HEK293 (cell line): Measurements from ENCODE around the gene TAF5L.

Source experiments
- ATF2 ChIP-seq: fragments of 450-650 bp; formaldehyde crosslinking; IDR thresholded peaks from 2 replicates; pipeline ENCODE4 v1.5.1; 2016; ENCODE audit warnings: missing biosample characterization, missing genetic modification characterization, low read depth
- EGR2 ChIP-seq: fragments of 450-650 bp; formaldehyde crosslinking; IDR thresholded peaks from 2 replicates; pipeline ENCODE4 v1.5.1; 2016; ENCODE audit warnings: low read depth, missing biosample characterization, missing genetic modification characterization
- GLIS1 ChIP-seq: fragments of 450-650 bp; formaldehyde crosslinking; IDR thresholded peaks from 2 replicates; pipeline ENCODE4 v1.5.1; 2016; ENCODE audit warnings: missing biosample characterization, missing genetic modification characterization
- IKZF3 ChIP-seq: fragments of 450-650 bp; IDR thresholded peaks from 2 replicates; pipeline ENCODE4 v1.5.0; 2018; ENCODE audit warnings: missing biosample characterization, mild to moderate bottlenecking, missing genetic modification characterization, moderate library complexity
- KLF10 ChIP-seq: fragments of 450-650 bp; IDR thresholded peaks from 2 replicates; pipeline ENCODE4 v1.5.1; 2018; ENCODE audit warnings: missing biosample characterization, mild to moderate bottlenecking, missing genetic modification characterization
- OSR2 ChIP-seq: fragments of 450-650 bp; formaldehyde crosslinking; IDR thresholded peaks from 2 replicates; pipeline ENCODE4 v1.5.1; 2016; ENCODE audit warnings: missing biosample characterization, missing genetic modification characterization
- SALL2 ChIP-seq: fragments of 450-650 bp; formaldehyde crosslinking; IDR thresholded peaks from 2 replicates; pipeline ENCODE4 v1.5.0; 2017; ENCODE audit warnings: missing biosample characterization, mild to moderate bottlenecking, missing genetic modification characterization, borderline replicate concordance
- SP3 ChIP-seq: fragments of 450-650 bp; formaldehyde crosslinking; IDR thresholded peaks from 2 replicates; pipeline ENCODE4 v1.5.1; 2016; ENCODE audit warnings: missing biosample characterization, missing genetic modification characterization
- WT1 ChIP-seq: fragments of 450-650 bp; formaldehyde crosslinking; IDR thresholded peaks from 2 replicates; pipeline ENCODE4 v1.5.1; 2016; ENCODE audit warnings: missing biosample characterization, missing genetic modification characterization
- YY1 ChIP-seq: fragments of 450-650 bp; formaldehyde crosslinking; IDR thresholded peaks from 2 replicates; pipeline ENCODE4 v1.5.1; 2018; ENCODE audit warnings: missing biosample characterization, missing genetic modification characterization
- ZBTB48 ChIP-seq: fragments of 450-650 bp; formaldehyde crosslinking; IDR thresholded peaks from 2 replicates; pipeline ENCODE4 v1.5.1; 2016; ENCODE audit warnings: missing biosample characterization, missing genetic modification characterization
- ZBTB8A ChIP-seq: fragments of 450-650 bp; formaldehyde crosslinking; IDR thresholded peaks from 2 replicates; pipeline ENCODE4 v1.5.1; 2016; ENCODE audit warnings: missing biosample characterization, missing genetic modification characterization
- ZFHX2 ChIP-seq: fragments of 450-650 bp; formaldehyde crosslinking; conservative IDR thresholded peaks from 2 replicates; pipeline ENCODE4 v1.5.1; 2016; ENCODE audit warnings: missing biosample characterization, missing genetic modification characterization
- ZNF114 ChIP-seq: fragments of 450-650 bp; formaldehyde crosslinking; IDR thresholded peaks from 2 replicates; pipeline ENCODE4 v1.5.0; 2017; ENCODE audit warnings: missing biosample characterization, missing genetic modification characterization
- ZNF16 ChIP-seq: fragments of 450-650 bp; formaldehyde crosslinking; IDR thresholded peaks from 2 replicates; pipeline ENCODE4 v1.5.1; 2016; ENCODE audit warnings: low read depth, missing biosample characterization, missing genetic modification characterization
- ZNF24 ChIP-seq: fragments of 450-650 bp; formaldehyde crosslinking; IDR thresholded peaks from 2 replicates; pipeline ENCODE4 v1.5.1; 2016; ENCODE audit warnings: missing biosample characterization, missing genetic modification characterization
- ZNF302 ChIP-seq: fragments of 450-650 bp; formaldehyde crosslinking; IDR thresholded peaks from 2 replicates; pipeline ENCODE4 v1.5.1; 2016; ENCODE audit warnings: missing biosample characterization, missing genetic modification characterization, low read depth
- ZNF324 ChIP-seq: fragments of 450-650 bp; formaldehyde crosslinking; IDR thresholded peaks from 2 replicates; pipeline ENCODE4 v1.5.1; 2016; ENCODE audit warnings: missing biosample characterization, missing genetic modification characterization
- ZNF362 ChIP-seq: fragments of 450-650 bp; formaldehyde crosslinking; IDR thresholded peaks from 2 replicates; pipeline ENCODE4 v1.5.1; 2016; ENCODE audit warnings: missing biosample characterization, missing genetic modification characterization
- ZNF416 ChIP-seq: fragments of 450-650 bp; formaldehyde crosslinking; IDR thresholded peaks from 2 replicates; pipeline ENCODE4 v1.5.1; 2016; ENCODE audit warnings: missing biosample characterization, missing genetic modification characterization
- ZNF473 ChIP-seq: fragments of 450-650 bp; formaldehyde crosslinking; IDR thresholded peaks from 2 replicates; pipeline ENCODE4 v1.5.1; 2017; ENCODE audit warnings: missing biosample characterization, missing genetic modification characterization
- ZNF501 ChIP-seq: fragments of 450-650 bp; formaldehyde crosslinking; IDR thresholded peaks from 2 replicates; pipeline ENCODE4 v1.5.1; 2016; ENCODE audit warnings: missing biosample characterization, missing genetic modification characterization
- ZNF514 ChIP-seq: fragments of 450-650 bp; formaldehyde crosslinking; IDR thresholded peaks from 2 replicates; pipeline ENCODE4 v1.5.1; 2016; ENCODE audit warnings: missing biosample characterization, missing genetic modification characterization
- ZNF521 ChIP-seq: fragments of 450-650 bp; formaldehyde crosslinking; IDR thresholded peaks from 2 replicates; pipeline ENCODE4 v1.5.1; 2017; ENCODE audit warnings: missing biosample characterization, mild to moderate bottlenecking, missing genetic modification characterization
- ZNF529 ChIP-seq: fragments of 450-650 bp; formaldehyde crosslinking; IDR thresholded peaks from 2 replicates; pipeline ENCODE4 v1.5.1; 2017; ENCODE audit warnings: missing genetic modification characterization, missing biosample characterization; ENCODE audit not compliant: insufficient replicate concordance
- ZNF596 ChIP-seq: fragments of 450-650 bp; IDR thresholded peaks from 2 replicates; pipeline ENCODE4 v1.5.0; 2018; ENCODE audit warnings: missing biosample characterization, mild to moderate bottlenecking, missing genetic modification characterization, moderate library complexity
- ZNF623 ChIP-seq: fragments of 450-650 bp; formaldehyde crosslinking; IDR thresholded peaks from 2 replicates; pipeline ENCODE4 v1.5.1; 2016; ENCODE audit warnings: missing biosample characterization, missing genetic modification characterization
- ZNF704 ChIP-seq: fragments of 450-650 bp; formaldehyde crosslinking; IDR thresholded peaks from 2 replicates; pipeline ENCODE4 v1.5.1; 2016; ENCODE audit warnings: missing biosample characterization, missing genetic modification characterization
- ZNF768 ChIP-seq: fragments of 450-650 bp; formaldehyde crosslinking; IDR thresholded peaks from 2 replicates; pipeline ENCODE4 v1.5.1; 2018; ENCODE audit warnings: missing biosample characterization, mild to moderate bottlenecking, missing genetic modification characterization
- ZNF785 ChIP-seq: fragments of 450-650 bp; formaldehyde crosslinking; IDR thresholded peaks from 2 replicates; pipeline ENCODE4 v1.5.1; 2016; ENCODE audit warnings: missing biosample characterization, missing genetic modification characterization
- ZXDB ChIP-seq: fragments of 450-650 bp; formaldehyde crosslinking; IDR thresholded peaks from 2 replicates; pipeline ENCODE4 v1.5.1; 2016; ENCODE audit warnings: missing biosample characterization, missing genetic modification characterization
- TF ChIP-seq, protein P1 (sequence below): fragments of 450-650 bp; IDR thresholded peaks from 2 replicates; pipeline ENCODE4 v1.5.1; 2018; ENCODE audit warnings: missing biosample characterization, mild to moderate bottlenecking, missing genetic modification characterization
- TF ChIP-seq, protein P2 (sequence below): fragments of 450-650 bp; formaldehyde crosslinking; IDR thresholded peaks from 2 replicates; pipeline ENCODE4 v1.5.1; 2016; ENCODE audit warnings: missing biosample characterization, missing genetic modification characterization
- TF ChIP-seq, protein P3 (sequence below): fragments of 450-650 bp; IDR thresholded peaks from 2 replicates; pipeline ENCODE4 v1.5.1; 2018; ENCODE audit warnings: missing biosample characterization, missing genetic modification characterization

The TAF5L gene

DNA sequence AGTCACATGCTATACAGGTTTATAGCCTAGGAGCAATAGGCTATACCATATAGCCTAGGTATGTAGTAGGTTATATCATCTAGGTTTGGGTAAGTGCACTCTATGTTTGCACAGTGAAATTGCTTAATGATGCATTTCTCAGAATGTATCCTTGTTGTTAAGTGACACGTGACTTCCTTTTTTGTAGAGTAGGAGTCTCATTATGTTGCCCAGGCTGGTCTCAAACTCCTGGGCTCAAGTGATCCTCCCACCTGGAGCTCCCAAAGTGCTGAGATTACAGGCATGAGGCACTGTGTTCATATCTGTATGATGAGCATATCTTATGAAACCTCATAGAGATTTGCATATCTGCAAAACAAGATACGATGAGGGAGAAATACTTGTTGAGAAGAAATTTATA lies 53.6 kb downstream of the TAF5L start (continued):
- TF ChIP-seq ZNF521 (tag by site-specific recombination) (no peak), ZNF704 (no peak), ZNF514 (tag by site-specific recombination) (no peak), KLF10 (tag by site-specific recombination) (no peak; the same call in 1 of the 2 replicates), ZNF302 (no peak), ZNF324 (tag by site-specific recombination) (0 out of 2 replicates have a peak, but pooled peaks have one; percentile 30), YY1 (tag by site-specific recombination) (no peak), ZNF768 (no peak), IKZF3 (peak; percentile 78), ZNF16 (tag by site-specific recombination) (no peak), ZBTB48 (tag by site-specific recombination) (no peak), ATF2 (peak; percentile 37), ZNF529 (tag by site-specific recombination) (no peak), ZNF416 (tag by site-specific recombination) (no peak), ZNF24 (peak; percentile 75; the same call in 1 of the 2 replicates), ZBTB8A (peak; percentile 58), ZNF362 (tag by site-specific recombination) (no peak; the same call in 1 of the 2 replicates), EGR2 (tag by site-specific recombination) (peak; percentile 77; the same call in 1 of the 2 replicates), GLIS1 (tag by site-specific recombination) (0 out of 2 replicates have a peak, but pooled peaks have one; percentile 33), ZNF785 (tag by site-specific recombination) (no peak), WT1 (peak; percentile 87), ZNF596 (no peak), ZNF114 (no peak), SP3 (tag by site-specific recombination) (peak; percentile 29; the same call in 1 of the 2 replicates), OSR2 (tag by site-specific recombination) (peak; percentile 92), ZFHX2 (tag by site-specific recombination) (peak; percentile 78), SALL2 (tag by site-specific recombination) (no peak), ZNF501 (tag by site-specific recombination) (no peak), ZXDB (peak; percentile 53), ZNF623 (tag by site-specific recombination) (no peak), ZNF473 (no peak)
- TF ChIP-seq, protein P1, sequence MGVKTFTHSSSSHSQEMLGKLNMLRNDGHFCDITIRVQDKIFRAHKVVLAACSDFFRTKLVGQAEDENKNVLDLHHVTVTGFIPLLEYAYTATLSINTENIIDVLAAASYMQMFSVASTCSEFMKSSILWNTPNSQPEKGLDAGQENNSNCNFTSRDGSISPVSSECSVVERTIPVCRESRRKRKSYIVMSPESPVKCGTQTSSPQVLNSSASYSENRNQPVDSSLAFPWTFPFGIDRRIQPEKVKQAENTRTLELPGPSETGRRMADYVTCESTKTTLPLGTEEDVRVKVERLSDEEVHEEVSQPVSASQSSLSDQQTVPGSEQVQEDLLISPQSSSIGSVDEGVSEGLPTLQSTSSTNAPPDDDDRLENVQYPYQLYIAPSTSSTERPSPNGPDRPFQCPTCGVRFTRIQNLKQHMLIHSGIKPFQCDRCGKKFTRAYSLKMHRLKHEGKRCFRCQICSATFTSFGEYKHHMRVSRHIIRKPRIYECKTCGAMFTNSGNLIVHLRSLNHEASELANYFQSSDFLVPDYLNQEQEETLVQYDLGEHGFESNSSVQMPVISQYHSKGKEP (tag by site-specific recombination): peak; percentile 87
- TF ChIP-seq, protein P2, sequence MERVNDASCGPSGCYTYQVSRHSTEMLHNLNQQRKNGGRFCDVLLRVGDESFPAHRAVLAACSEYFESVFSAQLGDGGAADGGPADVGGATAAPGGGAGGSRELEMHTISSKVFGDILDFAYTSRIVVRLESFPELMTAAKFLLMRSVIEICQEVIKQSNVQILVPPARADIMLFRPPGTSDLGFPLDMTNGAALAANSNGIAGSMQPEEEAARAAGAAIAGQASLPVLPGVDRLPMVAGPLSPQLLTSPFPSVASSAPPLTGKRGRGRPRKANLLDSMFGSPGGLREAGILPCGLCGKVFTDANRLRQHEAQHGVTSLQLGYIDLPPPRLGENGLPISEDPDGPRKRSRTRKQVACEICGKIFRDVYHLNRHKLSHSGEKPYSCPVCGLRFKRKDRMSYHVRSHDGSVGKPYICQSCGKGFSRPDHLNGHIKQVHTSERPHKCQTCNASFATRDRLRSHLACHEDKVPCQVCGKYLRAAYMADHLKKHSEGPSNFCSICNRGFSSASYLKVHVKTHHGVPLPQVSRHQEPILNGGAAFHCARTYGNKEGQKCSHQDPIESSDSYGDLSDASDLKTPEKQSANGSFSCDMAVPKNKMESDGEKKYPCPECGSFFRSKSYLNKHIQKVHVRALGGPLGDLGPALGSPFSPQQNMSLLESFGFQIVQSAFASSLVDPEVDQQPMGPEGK (tag by site-specific recombination): 0 out of 2 replicates have a peak, but pooled peaks have one; percentile 33
- TF ChIP-seq, protein P3, sequence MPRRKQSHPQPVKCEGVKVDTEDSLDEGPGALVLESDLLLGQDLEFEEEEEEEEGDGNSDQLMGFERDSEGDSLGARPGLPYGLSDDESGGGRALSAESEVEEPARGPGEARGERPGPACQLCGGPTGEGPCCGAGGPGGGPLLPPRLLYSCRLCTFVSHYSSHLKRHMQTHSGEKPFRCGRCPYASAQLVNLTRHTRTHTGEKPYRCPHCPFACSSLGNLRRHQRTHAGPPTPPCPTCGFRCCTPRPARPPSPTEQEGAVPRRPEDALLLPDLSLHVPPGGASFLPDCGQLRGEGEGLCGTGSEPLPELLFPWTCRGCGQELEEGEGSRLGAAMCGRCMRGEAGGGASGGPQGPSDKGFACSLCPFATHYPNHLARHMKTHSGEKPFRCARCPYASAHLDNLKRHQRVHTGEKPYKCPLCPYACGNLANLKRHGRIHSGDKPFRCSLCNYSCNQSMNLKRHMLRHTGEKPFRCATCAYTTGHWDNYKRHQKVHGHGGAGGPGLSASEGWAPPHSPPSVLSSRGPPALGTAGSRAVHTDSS (tag by site-specific recombination): no peak
